Skin epidermis (tissue), 12 donors: ENCODE measurements around the gene PLPPR1.

Source experiments
- H3K27ac ChIP-seq, 21 experiments: fragments of 200-600 bp; sonication (generic) in 11 of 21; one replicate each; pipeline ENCODE4 v1.5.0; 2020; ENCODE audit warnings: mild to moderate bottlenecking in 3 of 21, inconsistent platforms in 2 of 21, moderate library complexity in 2 of 21
- H3K4me3 ChIP-seq, 7 experiments: fragments of 200-600 bp; sonication (generic) in 2 of 7; one replicate each; pipeline ENCODE4 v1.5.0; 2020; ENCODE audit warnings: inconsistent platforms in 2 of 7, mild to moderate bottlenecking in 2 of 7, moderate library complexity in 1 of 7

The PLPPR1 gene

GRCh38 chr9:101028346-101029314, at the start of gene PLPPR1:
Gene PLPPR1 (plus strand): TSS chr9:101028727.
- no peak within 1 kb of the TSS for H3K27ac ChIP-seq

GRCh38 chr9:100989731-100990130, 38.8 kb upstream of the PLPPR1 start:
- no peak overlapping the region for H3K27ac ChIP-seq
- no peak overlapping the region for H3K4me3 ChIP-seq

More at GRCh38 chr9:101028346-101029314, at the start of gene PLPPR1:
- peak within 1 kb of the TSS in 6 of 7 experiments; percentile 10 to 49 (median 36) for H3K4me3 ChIP-seq

DNA sequence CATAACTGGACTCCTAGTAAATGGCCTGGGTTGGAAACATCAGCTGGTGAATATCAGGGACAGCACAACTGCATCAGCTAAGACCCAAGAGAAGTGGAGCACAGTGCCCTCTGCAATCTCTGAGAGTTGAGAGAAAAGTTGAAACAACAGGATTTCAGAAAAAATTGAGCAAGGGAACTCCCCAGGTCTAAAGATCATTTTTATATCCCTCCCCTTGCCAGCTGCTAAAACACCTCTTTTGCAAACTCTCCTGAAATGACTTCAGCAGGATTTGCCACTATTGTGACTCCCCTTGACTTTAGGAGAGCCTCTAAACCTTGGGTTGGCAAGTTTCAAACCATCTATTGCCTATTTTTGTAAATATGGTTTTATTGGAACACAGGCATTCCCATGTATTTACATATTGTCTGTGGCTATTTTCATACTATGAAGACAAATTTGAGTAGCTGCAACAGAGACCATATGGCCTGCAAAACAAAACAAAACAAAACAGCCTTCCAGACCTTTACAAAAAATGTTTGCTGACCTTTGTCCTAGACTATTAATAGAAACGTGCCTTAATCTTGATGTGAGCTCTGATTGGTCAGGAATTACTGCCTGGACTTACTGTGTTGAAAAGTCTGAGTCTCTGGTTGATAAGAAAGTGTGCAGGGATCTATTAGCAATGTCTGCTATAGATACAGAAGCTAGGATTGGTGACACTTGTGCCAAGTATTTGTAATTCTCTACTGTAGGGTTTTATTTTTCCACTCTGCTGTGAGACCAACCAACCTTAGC, 37.7 kb upstream of the PLPPR1 start:
- no peak overlapping the region for H3K27ac ChIP-seq
- H3K4me3 ChIP-seq = no peak overlapping the region

DNA sequence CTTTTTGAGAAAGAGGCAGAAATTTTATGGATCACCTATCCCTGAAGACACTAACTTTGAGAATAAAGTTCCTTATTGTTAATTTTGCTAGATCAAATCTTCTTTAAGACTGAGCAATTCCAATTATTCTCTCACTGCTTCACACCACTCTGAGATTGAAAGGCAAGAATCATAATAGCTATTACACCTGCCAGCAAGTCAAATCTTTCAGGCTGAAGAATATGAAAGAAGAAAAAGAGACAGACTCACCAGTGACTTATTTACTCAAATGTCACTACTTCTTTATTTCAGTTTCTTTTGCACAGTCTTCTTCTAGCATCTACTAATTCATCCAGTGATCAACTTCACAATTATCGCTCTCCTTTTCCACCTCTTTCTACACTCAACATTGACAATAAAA, 35.9 kb upstream of the PLPPR1 start:
- Histone ChIP-seq H3K4me3 (no peak overlapping the region), H3K27ac (no peak overlapping the region)

GRCh38 chr9:100999906-101000544, 28.5 kb upstream of the PLPPR1 start:
- Histone ChIP-seq H3K27ac (no peak overlapping the region), H3K4me3 (no peak overlapping the region)

- H3K27ac ChIP-seq = no peak overlapping the region
- H3K4me3 ChIP-seq = no peak overlapping the region
These were observed 23.3 kb upstream of the PLPPR1 start for GRCh38 chr9:101005246-101005645.

DNA sequence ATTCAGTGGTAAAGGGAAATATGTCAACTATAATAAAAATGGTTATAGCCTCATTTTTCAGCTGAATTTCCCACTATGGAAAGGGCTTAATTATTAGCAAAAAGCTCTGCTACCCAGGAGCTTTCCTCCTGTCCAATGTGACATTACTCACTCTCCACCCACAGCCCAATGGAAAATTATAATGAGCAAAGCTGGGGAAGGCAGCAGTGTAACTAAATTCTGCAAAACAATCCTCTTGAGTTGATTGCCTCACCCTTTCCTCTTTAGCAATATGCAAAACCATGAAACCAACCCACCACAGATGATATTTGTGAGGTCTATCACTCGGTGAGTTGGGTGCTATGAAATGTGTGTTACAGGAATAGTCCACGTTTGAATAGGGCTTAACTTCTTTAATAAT, 14.0 kb upstream of the PLPPR1 start:
- Histone ChIP-seq H3K4me3 (no peak overlapping the region), H3K27ac (no peak overlapping the region)

DNA sequence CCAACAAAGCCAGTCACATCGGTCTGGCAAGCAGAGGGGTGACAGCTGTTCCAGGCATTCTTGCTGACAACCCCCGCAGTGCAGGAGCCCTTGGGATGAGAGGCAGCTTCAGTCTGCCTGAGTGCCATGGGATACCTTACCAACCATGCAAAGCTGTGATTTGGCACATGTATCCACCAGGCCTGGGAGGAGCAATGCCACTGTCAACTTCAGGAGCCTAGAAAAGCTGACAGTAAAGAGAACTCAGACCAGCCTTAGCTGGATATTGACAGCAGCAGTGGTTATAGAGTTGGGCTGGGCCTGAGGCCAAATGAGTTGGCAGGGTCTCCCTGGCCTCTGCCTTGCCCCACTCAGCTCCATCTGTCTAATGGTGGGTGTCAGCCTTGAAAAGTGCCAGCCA, 10.1 kb upstream of the PLPPR1 start:
- no peak overlapping the region for H3K4me3 ChIP-seq
- H3K27ac ChIP-seq = no peak overlapping the region

DNA sequence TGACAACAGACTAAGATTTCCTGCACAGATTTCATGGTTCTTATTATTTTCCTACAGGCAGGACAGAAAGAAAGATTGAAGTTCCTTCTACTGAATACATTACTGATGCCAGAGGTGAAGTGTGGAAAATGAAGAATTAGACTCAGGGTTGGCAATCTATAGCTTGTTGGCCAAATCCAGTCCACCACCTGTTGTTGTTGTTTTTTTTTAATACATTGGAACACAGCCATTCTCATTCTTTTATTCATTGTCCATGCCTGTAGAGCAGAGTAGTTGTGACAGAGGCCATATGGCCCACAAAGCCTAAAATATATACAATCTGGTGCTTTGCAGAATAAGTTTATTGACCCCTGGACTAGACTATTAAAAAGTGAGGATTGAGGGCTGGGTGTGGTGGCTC, 5.8 kb upstream of the PLPPR1 start:
- no peak overlapping the region for H3K4me3 ChIP-seq
- H3K27ac ChIP-seq = no peak overlapping the region

DNA sequence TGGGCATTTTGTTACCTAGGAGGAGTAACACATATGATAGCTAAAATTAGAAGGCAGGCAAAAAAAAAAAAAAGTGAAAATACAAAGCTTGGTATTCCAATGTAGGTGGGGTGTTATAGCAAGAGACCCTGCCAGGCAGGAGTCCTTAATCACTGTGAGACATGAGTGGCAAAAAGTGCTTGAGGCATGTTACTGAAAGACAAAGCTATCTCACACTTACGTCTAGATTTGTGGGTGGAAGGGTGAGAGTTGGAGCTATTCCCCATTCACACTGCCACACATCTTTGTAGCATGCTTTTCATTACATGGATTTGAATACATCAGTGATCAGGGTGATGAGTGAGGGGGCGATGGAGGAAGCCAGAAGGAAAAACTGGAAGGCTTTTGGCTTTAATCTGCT, 2.6 kb upstream of the PLPPR1 start:
- H3K4me3 ChIP-seq = no peak overlapping the region
- no peak overlapping the region for H3K27ac ChIP-seq

DNA sequence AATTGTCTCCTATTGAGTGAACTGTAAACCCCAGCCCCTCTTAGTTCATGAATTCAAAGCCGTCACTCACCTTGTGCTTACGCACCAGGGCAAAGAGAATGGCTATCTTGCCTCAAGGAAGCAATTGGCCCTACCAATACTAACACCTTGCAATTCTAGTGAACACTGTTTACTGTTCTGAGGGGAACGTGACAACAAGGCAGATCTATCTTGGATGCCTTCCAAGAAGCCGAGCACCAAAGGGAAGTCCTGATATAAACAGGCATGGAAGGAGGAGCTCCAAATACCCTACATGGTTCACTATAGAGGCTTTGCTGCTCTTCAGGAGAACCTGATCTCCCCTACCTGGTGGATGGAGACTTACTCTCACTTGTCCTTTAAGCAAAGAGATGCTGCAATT, 1.7 kb upstream of the PLPPR1 start:
- H3K4me3 ChIP-seq = no peak overlapping the region
- H3K27ac ChIP-seq = no peak overlapping the region

GRCh38 chr9:101027236-101027635, 1.3 kb upstream of the PLPPR1 start:
- H3K4me3 ChIP-seq = no peak overlapping the region
- no peak overlapping the region for H3K27ac ChIP-seq

DNA sequence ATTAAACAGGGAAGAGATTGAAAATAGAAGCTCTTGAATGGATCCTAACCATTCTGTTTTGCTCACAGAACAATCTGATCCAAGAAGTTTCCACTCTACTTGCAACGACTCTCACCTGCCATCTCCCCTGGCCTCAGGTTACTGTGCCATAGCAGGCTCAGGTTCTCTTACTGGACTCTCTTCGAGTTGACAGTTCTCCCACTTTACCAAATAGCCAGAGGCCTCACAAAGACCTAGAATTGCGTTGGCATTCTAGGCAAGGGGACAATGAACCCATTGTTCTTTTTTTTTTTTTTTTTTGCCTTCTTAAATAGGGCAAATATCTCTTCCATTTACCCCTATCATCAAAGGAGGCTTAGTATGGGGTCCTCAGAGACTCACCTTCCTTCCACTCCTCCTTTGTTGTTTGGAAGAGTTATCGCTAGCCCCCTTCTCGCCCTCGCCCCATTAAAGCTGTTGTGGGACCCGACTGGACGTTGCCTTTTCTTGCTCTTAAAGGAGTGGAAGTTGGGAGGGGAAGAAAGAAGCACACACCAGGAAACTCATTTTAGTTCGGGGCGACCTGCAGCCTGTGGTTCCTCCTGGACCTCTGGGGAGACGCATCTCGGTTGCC, 688 bp upstream of the PLPPR1 start:
- Histone ChIP-seq H3K4me3 (peak overlapping the region in 4 of 7 experiments; percentile 24 to 49 (median 36)), H3K27ac (no peak overlapping the region)

DNA sequence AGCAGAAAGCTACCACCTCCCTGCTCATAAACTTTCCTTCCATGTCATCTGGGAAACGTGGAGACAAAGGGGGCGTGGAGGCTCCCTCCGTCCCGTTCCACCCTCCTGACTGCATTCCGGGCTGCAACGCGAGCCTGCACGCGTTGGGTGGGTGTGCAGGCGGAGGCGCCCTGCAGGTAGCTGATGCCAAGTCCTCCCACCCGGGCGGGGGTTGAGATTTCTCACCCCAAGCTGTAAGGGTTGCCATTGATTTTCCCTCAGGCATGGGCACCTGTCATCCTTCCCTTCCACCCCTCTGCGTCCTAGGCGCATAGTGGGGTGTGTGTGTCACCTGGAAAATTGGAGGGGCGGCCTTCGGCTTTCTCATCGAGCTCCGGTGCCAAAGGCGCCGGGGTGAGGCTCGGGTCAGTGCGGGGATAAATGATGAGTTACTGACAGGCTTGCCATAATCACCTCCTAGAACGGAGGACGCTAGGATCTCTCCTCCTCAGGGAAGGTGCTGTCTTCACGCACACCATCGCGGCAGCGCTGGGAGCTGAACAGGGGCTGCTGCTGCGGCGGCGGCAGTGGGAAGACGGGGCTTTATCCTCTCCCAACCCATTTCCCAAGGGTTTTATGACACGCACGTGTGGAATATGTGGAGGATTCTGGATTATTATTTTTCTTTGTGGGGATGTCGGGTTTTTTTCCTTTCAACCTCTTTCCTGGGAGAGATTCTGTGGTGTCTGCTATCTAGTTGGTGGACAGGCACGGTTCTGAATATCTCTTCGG, 973 bp downstream of the PLPPR1 start:
- no peak overlapping the region for H3K27ac ChIP-seq
- peak overlapping the region in 3 of 7 experiments; percentile 39 to 49 (median 40) for H3K4me3 ChIP-seq

DNA sequence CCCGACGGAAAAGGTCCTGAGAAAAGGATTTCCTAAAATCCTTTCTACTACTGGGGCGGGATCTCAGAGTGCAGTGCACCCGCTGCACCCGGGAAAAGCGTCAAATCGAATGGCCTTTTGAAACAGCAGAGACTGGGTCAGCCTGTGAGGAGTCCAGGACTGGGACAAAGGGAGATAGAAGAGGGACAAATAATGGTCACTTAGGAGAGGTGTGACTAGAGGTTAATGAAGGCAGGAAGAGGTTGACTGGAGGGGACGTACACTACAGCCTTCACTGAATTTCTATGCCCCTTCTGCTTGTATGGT, 1.5 kb downstream of the PLPPR1 start:
- Histone ChIP-seq H3K4me3 (no peak overlapping the region), H3K27ac (no peak overlapping the region)

GRCh38 chr9:101032426-101032825, 3.9 kb downstream of the PLPPR1 start:
- H3K27ac ChIP-seq = no peak overlapping the region
- H3K4me3 ChIP-seq = no peak overlapping the region

DNA sequence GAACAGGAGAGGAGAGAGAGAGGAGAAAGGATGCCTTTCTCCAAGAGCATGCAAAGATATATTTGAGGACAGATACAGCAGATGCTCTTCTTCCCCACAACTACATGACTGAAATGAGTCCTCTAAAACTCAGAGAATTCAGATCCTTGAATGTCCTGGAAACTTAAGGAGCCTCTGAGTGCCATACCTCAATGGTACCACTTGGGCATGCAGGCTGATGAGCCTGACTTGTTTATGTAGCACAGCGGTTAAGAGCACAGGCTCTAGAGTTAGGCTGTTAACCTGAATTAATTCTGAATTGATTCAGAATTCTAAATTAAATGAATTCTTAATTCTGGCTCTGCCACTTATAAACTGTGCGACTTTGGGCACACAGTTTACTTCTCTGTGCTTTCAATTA, 5.7 kb downstream of the PLPPR1 start:
- H3K27ac ChIP-seq = no peak overlapping the region
- H3K4me3 ChIP-seq = no peak overlapping the region

- no peak overlapping the region for H3K27ac ChIP-seq
- H3K4me3 ChIP-seq = no peak overlapping the region
These were observed 6.6 kb downstream of the PLPPR1 start for GRCh38 chr9:101035098-101035497.

DNA sequence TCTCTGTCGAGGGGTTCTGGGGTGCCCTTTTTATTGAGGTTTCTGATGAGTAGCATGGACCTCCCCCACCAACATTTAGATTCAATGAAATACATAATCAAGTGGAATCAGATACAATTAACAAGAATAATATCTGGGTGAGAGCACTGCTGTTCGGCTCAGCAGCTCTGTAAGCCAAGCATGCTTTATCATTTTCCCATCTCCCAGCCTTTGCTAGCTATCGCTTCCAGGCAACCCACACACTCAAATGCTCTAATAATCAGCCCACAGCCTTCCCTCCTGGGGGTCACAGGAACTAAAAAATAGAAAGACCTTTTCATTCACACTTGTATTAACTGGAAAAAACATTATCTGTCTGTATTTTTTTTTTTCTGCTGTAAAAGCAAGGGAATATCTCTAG, 8.9 kb downstream of the PLPPR1 start:
- H3K27ac ChIP-seq = no peak overlapping the region
- no peak overlapping the region for H3K4me3 ChIP-seq
